Liver (tissue), 3 donors: Measurements from ENCODE around the gene XPR1.

Experiments used
- ATF3 ChIP-seq: IDR thresholded peaks from 2 replicates; pipeline ENCODE4 v1.6.1; 2016; ENCODE audit warnings: antibody characterized with exemption
- CTCF ChIP-seq: fragments of 150-350 bp; IDR thresholded peaks from 2 replicates; pipeline ENCODE4 v1.5.1; 2017; ENCODE audit warnings: improper control_type of control experiment, low read depth, low read length; ENCODE audit not compliant: missing input control
- MAX ChIP-seq: IDR thresholded peaks from 2 replicates; pipeline ENCODE4 v1.6.1; 2016; ENCODE audit warnings: antibody characterized with exemption
- RAD21 ChIP-seq, 2 donors: IDR thresholded peaks; 2 replicates each; pipeline ENCODE4 v1.6.1; 2016; ENCODE audit warnings: antibody characterized with exemption in 2 of 2, mild to moderate bottlenecking in 2 of 2
- REST ChIP-seq: IDR thresholded peaks from 2 replicates; pipeline ENCODE4 v1.6.1; 2016; ENCODE audit warnings: antibody characterized with exemption, mild to moderate bottlenecking
- SP1 ChIP-seq: IDR thresholded peaks from 2 replicates; pipeline ENCODE4 v1.6.1; 2018; ENCODE audit warnings: antibody characterized with exemption, mild to moderate bottlenecking
- TAF1 ChIP-seq: conservative IDR thresholded peaks from 2 replicates; pipeline ENCODE4 v1.6.1; 2016; ENCODE audit warnings: antibody characterized with exemption, mild to moderate bottlenecking
- ZBTB33 ChIP-seq: IDR thresholded peaks from 2 replicates; pipeline ENCODE4 v1.6.1; 2016; ENCODE audit warnings: antibody characterized with exemption
- donor health status: healthy.
- donor health status: healthy.

GRCh38 chr1:180628646-180629045 lies 3.2 kb upstream of the XPR1 start:
- TF ChIP-seq MAX (no peak), CTCF (no peak), ZBTB33 (no peak), ATF3 (no peak), TAF1 (no peak), RAD21 (IDR thresholded peaks at IDR 0.05) (no peak), SP1 (no peak), REST (no peak)
